Activated T-helper 2 cell treated with anti-CD3 and anti-CD28 coated beads, Interferon-gamma antibody, Interleukin-2, Interleukin-4, amounts not matched to agents 10 μg/mL and 5 μg/mL and 100 μg/mL, durations not matched to agents 14 hours and 24 hours and 36 hours (primary cell): ENCODE measurements around the gene TMPRSS3. TPM values are rescaled to one million over a fixed set of nuclear protein-coding genes. Genes with fewer than 3 reads are reported as not detected.

ENCODE experiments used
- DNase-seq: peaks from one replicate; pipeline ENCODE4 v3.0.0; 2021; ENCODE audit warnings: low spot score
- H3K27ac Mint-ChIP-seq: one replicate; pipeline ENCODE4 v1.8.0; 2021; ENCODE audit warnings: mixed read lengths
- H3K27me3 Mint-ChIP-seq: one replicate; pipeline ENCODE4 v1.8.0; 2021; ENCODE audit warnings: low read depth, mixed read lengths
- H3K36me3 Mint-ChIP-seq: one replicate; pipeline ENCODE4 v1.8.0; 2021; ENCODE audit warnings: low read depth, mixed read lengths
- H3K4me1 Mint-ChIP-seq: one replicate; pipeline ENCODE4 v1.8.0; 2021; ENCODE audit warnings: low read depth, mixed read lengths
- H3K4me3 Mint-ChIP-seq: one replicate; pipeline ENCODE4 v1.8.0; 2021; ENCODE audit warnings: low read depth, mild to moderate bottlenecking, moderate library complexity, mixed read lengths
- H3K9me3 Mint-ChIP-seq: one replicate; pipeline ENCODE4 v1.8.0; 2021; ENCODE audit warnings: mixed read lengths
- intact Hi-C: fragments of 100-400 bp; cut with micrococcal nuclease; formaldehyde crosslinking; loops from one replicate; pipeline ENCODE4 v1.15.1; 2023
- total RNA-seq: library from RNA; stranded (reverse); gene quantifications from 2 replicates; pipeline ENCODE4 v1.2.3, GENCODE V29; 2022

TMPRSS3 gene
- total RNA-seq, 1 donor from 2014 or later = 88.1 TPM

DNA sequence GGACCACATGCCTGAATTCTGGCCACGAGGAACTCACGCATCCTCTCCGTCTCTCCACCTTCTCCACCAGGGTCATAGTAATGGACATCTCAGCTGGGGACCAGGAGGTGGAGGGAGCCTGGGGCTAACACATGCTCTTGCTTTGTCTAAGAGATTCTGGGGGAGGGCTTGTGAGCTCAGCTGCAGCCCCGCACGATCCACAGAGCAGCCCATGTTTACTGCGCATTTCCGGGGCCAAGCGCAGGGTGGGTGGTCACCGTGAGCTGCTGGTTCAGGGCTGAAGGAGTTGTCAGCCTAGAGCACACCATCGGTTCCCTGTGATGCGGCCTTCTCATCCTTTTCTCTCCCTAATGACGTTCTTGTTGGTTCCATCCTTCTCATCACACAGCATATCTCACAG, 37.6 kb downstream of the TMPRSS3 start:
- no peak overlapping the region for H3K4me3 Mint-ChIP-seq

GRCh38 chr21:42357307-42357706, 38.5 kb downstream of the TMPRSS3 start:
- intact Hi-C loops = no loop called here
- H3K9me3 Mint-ChIP-seq = peaks cover 37% of the 10 kb centered on the region
- H3K36me3 Mint-ChIP-seq = peaks cover 3% of the 10 kb centered on the region
- no peak overlapping the region for H3K27ac Mint-ChIP-seq
- peaks cover 17% of the 10 kb centered on the region for H3K27me3 Mint-ChIP-seq
- no peak overlapping the region for H3K4me3 Mint-ChIP-seq
- DNase-seq = no peak
- H3K4me1 Mint-ChIP-seq = no peaks in the 10 kb centered on the region

More for the DNA sequence above, 37.6 kb downstream of the TMPRSS3 start:
- no peak for DNase-seq
- intact Hi-C loops = no loop called here
- peaks cover 15% of the 10 kb centered on the region for H3K27me3 Mint-ChIP-seq
- H3K36me3 Mint-ChIP-seq = peaks cover 3% of the 10 kb centered on the region
- peaks cover 1% of the 10 kb centered on the region for H3K4me1 Mint-ChIP-seq
- H3K9me3 Mint-ChIP-seq = peaks cover 37% of the 10 kb centered on the region
- H3K27ac Mint-ChIP-seq = no peak overlapping the region

DNA sequence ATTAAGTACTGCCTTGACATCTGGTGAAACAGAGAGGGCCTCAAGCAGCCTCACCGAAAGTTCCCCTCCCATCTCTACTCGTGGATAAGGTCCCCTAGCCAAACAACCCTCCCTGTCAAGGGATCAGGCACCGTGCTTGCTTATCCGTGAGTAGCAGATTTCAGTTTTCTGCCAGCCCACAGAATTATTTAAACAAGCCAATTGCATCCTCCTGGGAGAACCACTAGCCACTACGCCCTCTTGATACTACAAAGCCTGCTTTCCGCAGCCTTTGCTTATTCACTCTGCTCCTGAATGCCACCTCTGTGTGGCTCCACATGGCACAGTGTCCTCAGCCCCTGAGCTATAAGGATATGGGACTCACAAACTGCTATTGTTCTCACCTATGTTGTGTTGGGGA, 39.2 kb downstream of the TMPRSS3 start:
- DNase-seq = no peak
- H3K27ac Mint-ChIP-seq = no peak overlapping the region
- no peak overlapping the region for H3K4me3 Mint-ChIP-seq
- H3K27me3 Mint-ChIP-seq = peaks cover 17% of the 10 kb centered on the region
- H3K4me1 Mint-ChIP-seq = no peaks in the 10 kb centered on the region
- peaks cover 37% of the 10 kb centered on the region for H3K9me3 Mint-ChIP-seq
- intact Hi-C loops = no loop called here
- H3K36me3 Mint-ChIP-seq = peaks cover 3% of the 10 kb centered on the region

DNA sequence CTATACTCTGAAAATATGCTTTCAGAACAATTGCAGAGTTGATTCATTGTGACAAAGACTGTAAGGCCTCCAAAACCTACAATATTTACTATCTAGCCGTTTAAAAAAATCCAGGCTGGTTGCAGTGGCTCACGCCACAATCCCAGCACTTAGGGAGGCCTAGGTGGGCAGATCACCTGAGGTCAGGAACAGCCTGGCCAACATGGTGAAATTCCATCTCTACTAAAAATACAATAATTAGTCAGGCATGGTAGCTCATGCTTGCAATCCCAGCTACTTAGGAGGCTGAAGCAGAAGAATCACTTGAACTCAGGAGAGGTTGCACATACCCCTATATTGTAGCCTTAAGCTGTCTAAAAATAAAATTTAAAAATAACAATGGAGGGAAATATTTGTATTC, 39.8 kb downstream of the TMPRSS3 start:
- Mint-ChIP-seq H3K4me1 (no peaks in the 10 kb centered on the region), H3K27me3 (peaks cover 17% of the 10 kb centered on the region), H3K36me3 (peaks cover 3% of the 10 kb centered on the region), H3K9me3 (peaks cover 37% of the 10 kb centered on the region), H3K27ac (no peak overlapping the region), H3K4me3 (no peak overlapping the region)
- no peak for DNase-seq
- intact Hi-C loops = no loop called here

- Mint-ChIP-seq H3K4me3 (no peak overlapping the region), H3K27me3 (peaks cover 17% of the 10 kb centered on the region), H3K36me3 (peaks cover 3% of the 10 kb centered on the region), H3K9me3 (peaks cover 37% of the 10 kb centered on the region), H3K4me1 (no peaks in the 10 kb centered on the region), H3K27ac (no peak overlapping the region)
- DNase-seq = no peak
- intact Hi-C loops = no loop called here
Measured at GRCh38 chr21:42353623-42354022, 42.2 kb downstream of the TMPRSS3 start.

DNA sequence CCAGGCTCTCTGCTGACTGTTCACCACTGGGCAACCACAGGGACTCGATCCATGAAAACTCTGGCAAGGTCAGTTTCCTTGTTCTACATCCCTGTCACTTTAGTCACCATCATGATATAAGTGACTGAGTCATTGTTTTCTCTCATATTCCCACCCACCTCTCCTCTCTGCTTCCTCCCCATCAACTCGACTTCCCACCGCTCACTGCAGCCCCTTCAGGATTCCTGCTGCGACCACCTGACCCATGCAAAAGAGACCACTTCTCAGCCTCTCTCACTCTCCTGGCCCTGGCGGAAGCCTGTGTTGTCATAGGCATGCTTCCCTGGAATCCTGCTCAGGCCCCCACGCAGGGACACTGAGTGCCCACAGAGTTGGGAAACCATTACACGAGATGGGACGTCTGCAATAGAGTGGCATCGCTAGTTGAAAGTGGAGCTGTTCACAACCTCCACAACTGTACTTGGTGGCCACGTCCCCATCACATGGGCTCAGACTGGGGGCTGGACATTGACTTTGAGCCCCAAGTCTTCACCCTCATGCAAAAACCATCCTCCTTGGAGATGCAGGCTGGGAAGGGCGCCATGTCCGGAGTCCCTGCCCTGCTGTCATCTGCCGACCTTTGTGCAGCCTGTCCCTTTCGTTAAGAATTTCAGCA, 43.3 kb downstream of the TMPRSS3 start:
- no peak overlapping the region for H3K4me3 Mint-ChIP-seq
- intact Hi-C loops = no loop called here
- no peak for DNase-seq
- H3K36me3 Mint-ChIP-seq = peaks cover 3% of the 10 kb centered on the region
- peaks cover 37% of the 10 kb centered on the region for H3K9me3 Mint-ChIP-seq
- no peak overlapping the region for H3K27ac Mint-ChIP-seq
- no peaks in the 10 kb centered on the region for H3K4me1 Mint-ChIP-seq
- peaks cover 14% of the 10 kb centered on the region for H3K27me3 Mint-ChIP-seq

GRCh38 chr21:42351626-42352440, 44.0 kb downstream of the TMPRSS3 start:
- H3K27me3 Mint-ChIP-seq = peaks cover 10% of the 10 kb centered on the region
- H3K4me3 Mint-ChIP-seq = no peak overlapping the region
- no peak for DNase-seq
- no peak overlapping the region for H3K27ac Mint-ChIP-seq
- H3K36me3 Mint-ChIP-seq = peaks cover 3% of the 10 kb centered on the region
- peaks cover 31% of the 10 kb centered on the region for H3K9me3 Mint-ChIP-seq
- H3K4me1 Mint-ChIP-seq = no peaks in the 10 kb centered on the region
- intact Hi-C loops = no loop called here

- intact Hi-C loops = no loop called here
- H3K27ac Mint-ChIP-seq = no peak within 1 kb of the TSS
- DNase-seq = no peak
- peaks cover 9% of the 10 kb centered on the region for H3K27me3 Mint-ChIP-seq
- peaks cover 27% of the 10 kb centered on the region for H3K9me3 Mint-ChIP-seq
- H3K4me3 Mint-ChIP-seq = no peak within 1 kb of the TSS
- no peaks in the 10 kb centered on the region for H3K4me1 Mint-ChIP-seq
- peaks cover 3% of the 10 kb centered on the region for H3K36me3 Mint-ChIP-seq
Measured at GRCh38 chr21:42350927-42351426, 44.9 kb downstream of the TMPRSS3 start, which contains the start of gene TFF2. TFF2 (minus strand) TSS chr21:42350994; CDS start chr21:42350957, 37 bp downstream.

DNA sequence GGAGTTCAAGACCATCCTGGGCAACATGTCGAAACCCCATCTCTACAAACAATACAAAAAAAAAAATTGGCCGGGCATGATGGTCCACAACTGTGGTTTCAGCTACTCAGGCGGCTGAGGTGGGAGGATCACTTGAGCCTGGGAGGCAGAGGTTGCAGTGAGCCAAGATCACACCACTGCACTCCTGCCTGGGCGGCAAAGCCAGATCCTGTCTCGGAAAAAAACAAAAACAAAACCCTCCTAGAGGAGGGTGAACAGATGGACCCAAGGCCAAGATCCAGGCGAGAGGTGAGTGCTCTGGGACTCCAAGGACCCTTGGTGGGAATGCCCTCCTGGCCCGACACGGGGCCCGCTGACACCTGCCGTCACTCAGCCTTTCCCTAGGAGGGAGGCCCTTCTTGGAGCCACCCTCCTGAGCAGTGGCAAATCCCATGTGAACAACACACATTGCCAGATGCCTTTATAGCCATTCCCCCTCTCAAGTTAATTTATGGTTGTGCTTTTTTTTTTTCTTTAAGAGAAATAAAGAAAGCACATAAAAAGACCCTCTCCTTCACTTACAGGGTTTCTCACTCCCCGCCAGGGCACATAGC, 45.4 kb downstream of the TMPRSS3 start:
- intact Hi-C loops = no loop called here
- Mint-ChIP-seq H3K9me3 (peaks cover 22% of the 10 kb centered on the region), H3K4me1 (no peaks in the 10 kb centered on the region), H3K36me3 (peaks cover under 1% of the 10 kb centered on the region), H3K4me3 (no peak overlapping the region), H3K27me3 (peaks cover 9% of the 10 kb centered on the region), H3K27ac (no peak overlapping the region)
- no peak for DNase-seq

- Mint-ChIP-seq H3K36me3 (no peaks in the 10 kb centered on the region), H3K9me3 (peaks cover 14% of the 10 kb centered on the region), H3K4me3 (no peak overlapping the region), H3K27me3 (peaks cover 7% of the 10 kb centered on the region), H3K4me1 (no peaks in the 10 kb centered on the region), H3K27ac (no peak overlapping the region)
- DNase-seq = no peak
- intact Hi-C loops = no loop called here
Measured at GRCh38 chr21:42349420-42350317, 46.2 kb downstream of the TMPRSS3 start.

GRCh38 chr21:42348762-42349161, 47.1 kb downstream of the TMPRSS3 start:
- no peak overlapping the region for H3K27ac Mint-ChIP-seq
- H3K9me3 Mint-ChIP-seq = peaks cover 5% of the 10 kb centered on the region
- intact Hi-C loops = no loop called here
- H3K27me3 Mint-ChIP-seq = peaks cover 7% of the 10 kb centered on the region
- H3K4me1 Mint-ChIP-seq = no peaks in the 10 kb centered on the region
- no peaks in the 10 kb centered on the region for H3K36me3 Mint-ChIP-seq
- no peak overlapping the region for H3K4me3 Mint-ChIP-seq
- no peak for DNase-seq

GRCh38 chr21:42347601-42348327, 48.1 kb downstream of the TMPRSS3 start:
- Mint-ChIP-seq H3K27ac (no peak overlapping the region), H3K27me3 (no peaks in the 10 kb centered on the region), H3K9me3 (no peaks in the 10 kb centered on the region), H3K36me3 (no peaks in the 10 kb centered on the region), H3K4me3 (no peak overlapping the region), H3K4me1 (no peaks in the 10 kb centered on the region)
- no peak for DNase-seq
- intact Hi-C loops = no loop called here
